K562 (cell line): ENCODE measurements around the gene MRPL32. TPM values are rescaled to one million over a fixed set of nuclear protein-coding genes. Genes with fewer than 3 reads are reported as not detected.
A peak's percentile ranks its signal among the peaks of the same experiment; 100 is the strongest.

ENCODE experiments used
- FOS ChIP-seq: IDR thresholded peaks from 3 replicates; pipeline ENCODE4 v1.6.1; 2011; ENCODE audit not compliant: insufficient read length; ENCODE audit errors: extremely low read depth
- HCFC1 ChIP-seq: IDR thresholded peaks from 2 replicates; pipeline ENCODE4 v1.6.1; 2012; ENCODE audit warnings: low read depth, low read length, improper control_type of control experiment
- NFYB ChIP-seq: IDR thresholded peaks from 2 replicates; pipeline ENCODE4 v1.6.1; 2011; ENCODE audit warnings: mild to moderate bottlenecking, moderate library complexity; ENCODE audit not compliant: insufficient read length; ENCODE audit errors: extremely low read depth
- RAD51 ChIP-seq: fragments of 450-650 bp; IDR thresholded peaks from 2 replicates; pipeline ENCODE4 v1.7.1; 2016; ENCODE audit warnings: low read depth, mild to moderate bottlenecking, borderline replicate concordance
- RBFOX2 ChIP-seq: fragments of 200-400 bp; formaldehyde crosslinking; IDR thresholded peaks from 2 replicates; pipeline ENCODE4 v1.6.1; 2017; ENCODE audit warnings: low read depth, mild to moderate bottlenecking, low read length, moderate library complexity
- RHOXF2B ChIP-seq: fragments of 250-450 bp; sonication (Bioruptor Pico); conservative IDR thresholded peaks from 2 replicates; pipeline ENCODE4 v1.5.1; 2021
- SIX5 ChIP-seq, 2 experiments: IDR thresholded peaks; 2 replicates each; pipeline ENCODE4 v1.6.1; 2011; ENCODE audit warnings: low read length in 2 of 2, borderline replicate concordance in 1 of 2, low read depth in 1 of 2, mild to moderate bottlenecking in 1 of 2, moderate library complexity in 1 of 2; ENCODE audit not compliant: insufficient read depth in 1 of 2
- TOE1 ChIP-seq, 2 experiments: fragments of 450-650 bp in 1 of 2; sonication (generic) in 1 of 2; formaldehyde crosslinking in 1 of 2; IDR thresholded peaks; 2 replicates each; pipeline versions ENCODE4 v1.7.1 to v1.8.0; 2016 to 2022; ENCODE audit warnings: borderline replicate concordance in 2 of 2, mild to moderate bottlenecking in 2 of 2, antibody characterized with exemption in 1 of 2, inconsistent platforms in 1 of 2, low read depth in 1 of 2, missing genetic modification reagents in 1 of 2, moderate library complexity in 1 of 2
- ZBTB1 ChIP-seq: sonication (generic); formaldehyde crosslinking; IDR thresholded peaks from 2 replicates; pipeline ENCODE4 v1.8.1; 2023; ENCODE audit warnings: missing genetic modification reagents, low read depth, mild to moderate bottlenecking, borderline replicate concordance
- ZKSCAN1 ChIP-seq: fragments of 150-350 bp; IDR thresholded peaks from 2 replicates; pipeline ENCODE4 v1.6.1; 2016; ENCODE audit warnings: low read depth, low read length
- ZNF124 ChIP-seq: sonication (generic); formaldehyde crosslinking; IDR thresholded peaks from 2 replicates; pipeline ENCODE4 v1.8.1; 2022; ENCODE audit warnings: missing genetic modification reagents
- ZZZ3 ChIP-seq: fragments of 450-650 bp; IDR thresholded peaks from 2 replicates; pipeline ENCODE4 v1.6.1; 2016; ENCODE audit warnings: antibody characterized with exemption, mild to moderate bottlenecking, moderate library complexity
- polyA plus RNA-seq, 8 experiments: library from polyadenylated mRNA; depleted of rRNA in 4 of 8; stranded (reverse) in 5 of 8; unstranded in 3 of 8; fragments of >200 nt; fragmentation: Nextera tagmentation in 2 of 8; fragmentation: Illumina TruSeq in 1 of 8; extraction: Ambion mirVana in 2 of 8; extraction: Trizol in 1 of 8; gene quantifications; 2 replicates each; pipeline versions ENCODE4 v1.2.1 to v1.2.3, GENCODE V29; 2011 to 2014; ENCODE audit warnings: inconsistent platforms in 1 of 8, missing spikeins in 1 of 8
- total RNA-seq, 7 experiments: library from RNA; depleted of rRNA in 6 of 7; stranded (reverse); fragments of >200 nt in 6 of 7; fragmentation: Illumina TruSeq in 2 of 7; extraction: Trizol in 2 of 7; gene quantifications; 2 replicates each; pipeline versions ENCODE4 v1.2.1 to v1.2.3, GENCODE V29; 2011 to 2021; ENCODE audit warnings: low replicate concordance in 1 of 7
- TF ChIP-seq, protein P1 (sequence below): fragments of 450-650 bp; IDR thresholded peaks from 2 replicates; pipeline ENCODE4 v1.6.1; 2016; ENCODE audit warnings: mild to moderate bottlenecking
- TF ChIP-seq, protein P2 (sequence below), 2 experiments: fragments of 450-650 bp; formaldehyde crosslinking in 1 of 2; IDR thresholded peaks; 2 replicates each; pipeline versions ENCODE4 v1.4.0 to v1.6.1; 2014 to 2020; ENCODE audit warnings: mild to moderate bottlenecking in 2 of 2, borderline replicate concordance in 1 of 2, low read depth in 1 of 2

The MRPL32 gene
- total and polyA plus RNA-seq, 9 of the 15 experiments (the other 6 are each of a cell fraction or from before 2014, with no cell fraction given), result 75.5 to 351 (median 138) TPM

DNA sequence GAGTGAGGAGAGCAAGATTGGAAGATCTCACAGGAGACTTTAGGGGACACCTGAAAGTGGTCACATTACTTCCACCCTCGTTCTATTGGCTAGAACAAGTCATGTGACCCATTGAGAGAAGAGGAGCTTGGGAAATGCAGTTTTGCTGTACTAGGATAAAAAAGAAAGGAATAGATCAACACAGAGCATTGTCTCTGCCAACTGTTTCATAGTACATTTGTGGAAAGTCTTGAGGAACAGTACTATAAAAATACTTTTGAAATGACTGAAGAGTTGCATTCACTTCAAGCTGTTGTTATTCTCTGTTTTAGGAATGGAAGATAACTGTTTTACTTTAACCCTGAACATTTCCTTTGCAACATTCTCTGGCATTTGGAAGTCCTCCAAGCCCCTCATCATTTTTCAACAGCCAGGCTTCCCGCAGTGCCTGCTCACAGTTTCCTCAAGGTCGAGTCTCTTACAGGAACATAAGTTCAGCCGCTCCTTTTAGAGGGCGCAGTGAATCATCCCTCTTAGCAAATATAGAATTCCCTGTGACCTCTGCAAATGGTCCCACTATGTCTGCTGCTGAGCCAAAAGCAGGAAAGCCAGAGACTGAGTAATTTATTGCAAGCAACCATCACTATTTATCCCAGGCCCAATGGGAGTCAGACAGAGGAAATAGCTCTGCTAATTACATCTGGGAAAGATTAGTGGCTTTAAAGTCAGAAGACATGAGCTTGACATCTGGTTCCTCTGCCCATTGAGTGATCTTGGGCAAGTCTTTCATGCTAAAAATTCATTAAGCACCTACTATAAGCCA lies 40.7 kb downstream of the MRPL32 start (continued):
- TF ChIP-seq FOS (peak; percentile 33), RHOXF2B (CRISPR knock-in tag) (no peak), HCFC1 (peak; percentile 74), ZNF124 (CRISPR knock-in tag) (no peak), ZZZ3 (no peak), RBFOX2 (no peak), NFYB (peak; percentile 98), ZBTB1 (CRISPR knock-in tag) (no peak), RAD51 (peak; percentile 94), ZKSCAN1 (no peak), SIX5 (IDR thresholded peaks at IDR 0.05; ENCODE audit: borderline replicate concordance in 1 of 2, insufficient read depth in 1 of 2, low read depth in 1 of 2, low read length in 2 of 2) (peak; percentile 21 to 33; a peak in 2 of 4 replicates), TOE1 (IDR thresholded peaks at IDR 0.05; ENCODE audit: borderline replicate concordance) (peak; percentile 94), TOE1 (CRISPR knock-in tag; IDR thresholded peaks at IDR 0.05; ENCODE audit: borderline replicate concordance, low read depth) (no peak)
- TF ChIP-seq, protein P1, sequence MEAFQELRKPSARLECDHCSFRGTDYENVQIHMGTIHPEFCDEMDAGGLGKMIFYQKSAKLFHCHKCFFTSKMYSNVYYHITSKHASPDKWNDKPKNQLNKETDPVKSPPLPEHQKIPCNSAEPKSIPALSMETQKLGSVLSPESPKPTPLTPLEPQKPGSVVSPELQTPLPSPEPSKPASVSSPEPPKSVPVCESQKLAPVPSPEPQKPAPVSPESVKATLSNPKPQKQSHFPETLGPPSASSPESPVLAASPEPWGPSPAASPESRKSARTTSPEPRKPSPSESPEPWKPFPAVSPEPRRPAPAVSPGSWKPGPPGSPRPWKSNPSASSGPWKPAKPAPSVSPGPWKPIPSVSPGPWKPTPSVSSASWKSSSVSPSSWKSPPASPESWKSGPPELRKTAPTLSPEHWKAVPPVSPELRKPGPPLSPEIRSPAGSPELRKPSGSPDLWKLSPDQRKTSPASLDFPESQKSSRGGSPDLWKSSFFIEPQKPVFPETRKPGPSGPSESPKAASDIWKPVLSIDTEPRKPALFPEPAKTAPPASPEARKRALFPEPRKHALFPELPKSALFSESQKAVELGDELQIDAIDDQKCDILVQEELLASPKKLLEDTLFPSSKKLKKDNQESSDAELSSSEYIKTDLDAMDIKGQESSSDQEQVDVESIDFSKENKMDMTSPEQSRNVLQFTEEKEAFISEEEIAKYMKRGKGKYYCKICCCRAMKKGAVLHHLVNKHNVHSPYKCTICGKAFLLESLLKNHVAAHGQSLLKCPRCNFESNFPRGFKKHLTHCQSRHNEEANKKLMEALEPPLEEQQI, result peak; percentile 57; the same call in 1 of the 2 replicates
- TF ChIP-seq, protein P2, sequence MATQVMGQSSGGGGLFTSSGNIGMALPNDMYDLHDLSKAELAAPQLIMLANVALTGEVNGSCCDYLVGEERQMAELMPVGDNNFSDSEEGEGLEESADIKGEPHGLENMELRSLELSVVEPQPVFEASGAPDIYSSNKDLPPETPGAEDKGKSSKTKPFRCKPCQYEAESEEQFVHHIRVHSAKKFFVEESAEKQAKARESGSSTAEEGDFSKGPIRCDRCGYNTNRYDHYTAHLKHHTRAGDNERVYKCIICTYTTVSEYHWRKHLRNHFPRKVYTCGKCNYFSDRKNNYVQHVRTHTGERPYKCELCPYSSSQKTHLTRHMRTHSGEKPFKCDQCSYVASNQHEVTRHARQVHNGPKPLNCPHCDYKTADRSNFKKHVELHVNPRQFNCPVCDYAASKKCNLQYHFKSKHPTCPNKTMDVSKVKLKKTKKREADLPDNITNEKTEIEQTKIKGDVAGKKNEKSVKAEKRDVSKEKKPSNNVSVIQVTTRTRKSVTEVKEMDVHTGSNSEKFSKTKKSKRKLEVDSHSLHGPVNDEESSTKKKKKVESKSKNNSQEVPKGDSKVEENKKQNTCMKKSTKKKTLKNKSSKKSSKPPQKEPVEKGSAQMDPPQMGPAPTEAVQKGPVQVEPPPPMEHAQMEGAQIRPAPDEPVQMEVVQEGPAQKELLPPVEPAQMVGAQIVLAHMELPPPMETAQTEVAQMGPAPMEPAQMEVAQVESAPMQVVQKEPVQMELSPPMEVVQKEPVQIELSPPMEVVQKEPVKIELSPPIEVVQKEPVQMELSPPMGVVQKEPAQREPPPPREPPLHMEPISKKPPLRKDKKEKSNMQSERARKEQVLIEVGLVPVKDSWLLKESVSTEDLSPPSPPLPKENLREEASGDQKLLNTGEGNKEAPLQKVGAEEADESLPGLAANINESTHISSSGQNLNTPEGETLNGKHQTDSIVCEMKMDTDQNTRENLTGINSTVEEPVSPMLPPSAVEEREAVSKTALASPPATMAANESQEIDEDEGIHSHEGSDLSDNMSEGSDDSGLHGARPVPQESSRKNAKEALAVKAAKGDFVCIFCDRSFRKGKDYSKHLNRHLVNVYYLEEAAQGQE (IDR thresholded peaks at IDR 0.05; ENCODE audit: borderline replicate concordance), result peak; percentile 33; the same call in 1 of the 2 replicates
- TF ChIP-seq, protein P2 (CRISPR knock-in tag; IDR thresholded peaks at IDR 0.05; ENCODE audit: low read depth), result no peak
- TF ChIP-seq, all 486 proteins: peak for 15
